ENCODE data around the gene BIRC7.
"Not testable (repeated sequence)": the region's sequence is repeated elsewhere in the genome, so short reads cannot be mapped to it uniquely, and the experiment has no call there.

BIRC7 gene

DNA sequence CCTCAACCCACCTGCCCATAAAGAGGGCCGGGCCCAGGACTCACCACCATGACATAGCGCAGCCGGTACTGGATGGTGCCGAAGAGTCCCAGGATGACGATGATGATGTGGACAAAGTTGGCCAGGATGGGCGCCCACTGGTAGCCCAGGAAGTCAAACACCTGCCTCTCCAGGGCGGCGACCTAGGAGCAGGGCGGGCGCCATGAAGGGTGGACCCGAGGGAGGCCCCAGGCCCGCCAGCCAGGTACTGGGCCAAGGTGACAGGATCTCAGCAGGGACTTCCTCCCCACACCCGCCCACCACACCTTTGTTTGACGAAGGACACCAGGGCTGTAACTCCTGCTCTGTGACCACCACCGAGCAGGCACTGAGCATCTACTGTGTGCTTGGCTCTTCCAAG lies 14.2 kb downstream of the BIRC7 start:
- DNase-seq, result no peak

GRCh38 chr20:63251350-63251749 lies 15.6 kb downstream of the BIRC7 start:
- DNase-seq, result not testable (repeated sequence)

DNA sequence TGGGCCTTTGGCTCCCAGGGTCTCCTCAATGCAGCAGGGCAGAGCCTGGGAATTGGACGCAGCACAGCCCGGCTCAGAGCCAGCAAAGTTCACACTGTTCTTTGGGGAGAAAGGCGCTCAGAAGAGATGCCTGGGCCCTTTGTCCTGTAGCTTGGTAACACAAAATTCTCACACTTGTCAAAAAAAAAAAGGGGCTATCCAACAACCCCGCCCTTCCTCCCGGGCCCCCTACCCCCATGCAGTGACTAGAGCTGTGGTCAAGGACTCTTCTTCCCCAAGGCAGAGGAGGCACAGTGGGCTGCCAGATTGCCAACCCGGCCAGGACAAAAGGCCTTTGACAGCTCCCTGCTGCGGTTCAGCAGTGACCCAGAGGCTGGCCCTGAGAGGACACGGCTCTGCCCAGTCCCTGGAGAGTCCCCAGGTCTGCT lies 16.6 kb downstream of the BIRC7 start:
- DNase-seq, result no peak

DNA sequence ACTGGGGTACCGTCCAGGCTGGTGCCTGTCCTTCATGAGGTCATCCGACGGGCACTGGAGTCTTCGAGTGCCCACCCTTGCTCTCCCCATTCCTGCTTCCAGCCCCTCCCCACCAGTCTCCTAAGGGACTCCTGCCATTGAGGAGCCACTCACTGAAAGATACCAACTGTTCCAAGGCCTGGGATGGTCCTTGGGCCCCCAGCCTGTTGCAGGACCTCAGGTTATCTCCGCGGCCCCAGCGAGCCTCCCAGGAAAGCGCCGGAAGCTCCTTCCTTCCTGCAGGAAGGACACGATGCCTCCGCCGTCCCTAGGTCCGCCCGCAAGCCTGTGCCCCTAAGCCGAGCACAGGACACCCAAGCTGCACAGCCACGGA lies 17.3 kb downstream of the BIRC7 start:
- DNase-seq, result no peak

DNA sequence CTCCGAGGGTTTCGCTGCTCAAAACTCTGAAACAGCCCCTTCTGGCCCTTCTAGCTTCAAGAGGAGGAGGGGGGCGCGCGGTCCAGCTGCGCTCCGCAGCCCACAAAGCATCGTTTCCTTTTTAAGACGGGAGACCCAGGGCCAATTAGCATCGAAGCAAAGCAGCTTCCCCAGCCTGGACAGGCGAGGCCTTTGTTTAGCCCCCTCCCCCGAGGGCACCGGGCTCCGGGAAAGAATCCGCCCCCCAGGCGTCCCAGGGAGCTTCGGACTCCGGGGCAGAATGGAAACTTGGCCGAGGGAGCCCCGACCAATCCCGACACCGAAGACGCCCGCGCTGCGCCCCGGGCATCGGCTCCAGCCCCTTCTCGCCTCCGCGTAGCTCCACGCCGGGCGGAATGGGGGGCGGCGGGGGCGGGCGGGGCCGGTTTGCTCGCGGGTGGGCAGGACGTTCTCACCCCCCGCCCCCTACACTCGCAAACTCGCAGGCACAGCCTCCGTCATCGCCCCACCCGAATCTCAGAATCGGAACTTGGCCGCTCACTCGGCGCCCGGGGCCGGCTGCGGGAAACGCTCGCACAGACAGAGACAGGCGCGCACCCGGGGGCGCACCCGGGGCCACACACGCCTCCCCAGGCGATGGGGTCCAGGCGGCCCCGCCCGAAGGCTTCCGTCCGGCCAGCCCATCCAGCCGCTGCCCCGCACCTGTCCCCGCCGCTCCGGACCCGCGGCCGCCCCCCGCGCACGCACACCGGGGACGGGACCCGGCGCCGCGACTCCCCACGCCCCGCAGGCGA lies 17.9 kb downstream of the BIRC7 start:
- DNase-seq, result no peak

DNA sequence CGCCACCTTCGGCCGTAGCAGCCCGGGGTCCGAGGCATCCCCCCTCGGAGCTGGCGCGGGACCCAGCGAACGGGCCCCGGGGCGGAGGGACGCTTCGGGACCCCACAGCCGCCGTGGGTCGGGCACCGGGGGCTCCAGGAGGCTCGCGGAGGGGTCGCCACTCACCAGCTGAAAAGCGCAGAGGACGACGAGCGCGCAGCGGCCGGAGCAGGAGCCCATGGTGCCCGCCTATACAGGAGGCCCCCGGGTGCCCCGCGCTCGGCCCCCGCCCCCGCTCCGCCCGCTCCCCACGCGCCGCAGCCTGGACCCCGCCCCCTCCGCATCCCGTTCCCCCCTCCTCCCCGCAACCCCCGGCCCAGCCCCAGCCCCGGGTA lies 18.5 kb downstream of the BIRC7 start, which contains the start of gene NKAIN4:
NKAIN4 (minus strand) TSS at position 232 of the 374 bp plus-strand sequence; CDS start at position 219, 13 bp downstream.
- DNase-seq, result no peak

- DNase-seq, result no peak
Observed at GRCh38 chr20:63254606-63255384, 19.1 kb downstream of the BIRC7 start.

- DNase-seq, result no peak
Observed at GRCh38 chr20:63255931-63256704, 20.4 kb downstream of the BIRC7 start.

- no peak for DNase-seq
Observed at GRCh38 chr20:63256954-63257353, 21.2 kb downstream of the BIRC7 start.

DNA sequence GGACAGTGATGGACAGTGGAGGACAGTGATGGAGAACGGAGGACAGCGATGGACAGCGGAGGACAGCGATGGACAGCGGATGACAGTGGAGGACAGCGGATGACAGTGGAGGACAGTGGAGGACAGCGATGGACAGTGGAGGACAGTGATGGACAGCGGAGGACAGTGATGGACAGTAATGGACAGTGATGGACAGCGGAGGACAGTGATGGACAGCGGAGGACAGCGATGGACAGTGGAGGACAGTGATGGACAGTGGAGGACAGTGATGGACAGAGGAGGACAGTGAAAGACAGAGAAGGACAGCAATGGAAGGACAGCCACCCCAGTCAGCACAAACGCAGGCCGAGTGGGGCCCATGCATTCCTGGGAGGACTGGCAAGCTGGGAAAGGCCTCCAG lies 21.9 kb downstream of the BIRC7 start:
- DNase-seq, result no peak

GRCh38 chr20:63258781-63259180 lies 23.1 kb downstream of the BIRC7 start:
- DNase-seq, result no peak

GRCh38 chr20:63259734-63260460 lies 24.2 kb downstream of the BIRC7 start:
- DNase-seq, result no peak

GRCh38 chr20:63260521-63260920 lies 24.8 kb downstream of the BIRC7 start:
- no peak for DNase-seq

GRCh38 chr20:63261060-63261794 lies 25.5 kb downstream of the BIRC7 start:
- no peak for DNase-seq

- DNase-seq, result no peak
Observed at GRCh38 chr20:63261795-63262528, 26.3 kb downstream of the BIRC7 start.

DNA sequence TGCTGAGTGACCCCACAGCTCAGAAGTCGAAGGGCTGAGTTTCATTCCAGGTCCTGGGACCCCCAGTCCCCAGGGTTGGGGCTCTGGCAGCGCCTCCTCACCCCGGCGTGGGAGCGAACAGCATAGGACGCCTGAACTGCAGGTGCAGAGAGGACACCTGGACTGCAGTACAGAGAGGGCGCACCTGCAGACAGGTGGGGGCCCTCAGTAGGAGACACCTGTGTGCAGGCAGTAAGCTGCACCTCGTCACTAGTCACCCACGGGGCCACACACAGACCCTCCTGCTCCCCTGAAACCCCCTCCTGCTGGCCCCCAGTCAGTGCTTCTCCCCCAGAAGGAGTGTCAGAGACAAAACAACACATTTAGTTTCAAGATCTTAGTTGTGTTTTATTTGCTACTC lies 27.1 kb downstream of the BIRC7 start:
- no peak for DNase-seq

- no peak for DNase-seq
Observed at GRCh38 chr20:63264000-63264399, 28.3 kb downstream of the BIRC7 start.

DNA sequence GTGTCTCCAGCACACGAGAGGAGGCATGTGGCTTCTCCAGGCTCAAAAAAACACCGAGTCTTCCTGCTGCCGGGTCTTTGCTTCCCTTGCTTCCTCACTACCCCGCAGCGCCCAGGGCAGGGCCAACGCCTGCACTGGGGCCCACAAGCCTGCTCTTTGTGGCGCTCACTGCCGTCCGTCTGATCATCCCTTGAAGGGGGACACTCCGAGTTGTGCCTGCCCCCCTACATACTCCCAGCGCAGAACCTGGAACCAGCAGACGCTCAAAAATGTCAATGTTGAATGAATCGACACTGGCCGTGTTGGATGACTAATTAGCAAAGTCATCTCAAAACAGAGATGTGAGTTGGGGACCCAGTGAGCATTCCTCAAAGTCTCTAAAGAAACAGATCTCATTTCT lies 28.8 kb downstream of the BIRC7 start:
- no peak for DNase-seq

DNA sequence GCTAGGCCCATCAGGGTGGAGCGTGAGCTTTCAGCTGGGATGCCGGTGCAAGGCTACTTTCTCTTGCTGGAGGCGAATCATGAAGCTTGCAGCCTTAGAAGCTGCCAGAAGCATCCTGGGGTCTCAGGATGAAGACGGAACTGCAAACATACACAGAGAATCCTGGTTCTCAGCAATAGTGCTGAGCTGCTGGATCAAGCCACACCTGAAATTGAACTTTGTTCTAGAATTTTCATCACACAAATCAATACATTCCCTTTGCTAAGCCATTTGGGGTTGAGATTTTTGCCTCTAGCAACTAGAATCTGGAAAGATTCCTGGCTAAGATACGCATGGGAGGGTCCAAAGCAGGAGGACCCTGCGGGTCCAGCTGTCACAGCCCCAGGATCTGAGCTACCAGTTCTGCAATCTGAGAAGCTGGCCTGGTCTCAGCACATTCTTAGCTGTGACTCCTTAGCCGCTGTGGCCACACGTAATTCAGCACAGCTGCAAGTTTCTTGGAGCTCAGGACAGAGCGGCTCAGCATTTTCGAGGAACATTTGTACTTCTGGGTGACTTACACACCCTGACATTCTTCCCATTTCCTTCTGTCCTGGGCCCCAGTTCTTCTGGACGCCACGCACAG lies 30.3 kb downstream of the BIRC7 start:
- DNase-seq, result no peak

DNA sequence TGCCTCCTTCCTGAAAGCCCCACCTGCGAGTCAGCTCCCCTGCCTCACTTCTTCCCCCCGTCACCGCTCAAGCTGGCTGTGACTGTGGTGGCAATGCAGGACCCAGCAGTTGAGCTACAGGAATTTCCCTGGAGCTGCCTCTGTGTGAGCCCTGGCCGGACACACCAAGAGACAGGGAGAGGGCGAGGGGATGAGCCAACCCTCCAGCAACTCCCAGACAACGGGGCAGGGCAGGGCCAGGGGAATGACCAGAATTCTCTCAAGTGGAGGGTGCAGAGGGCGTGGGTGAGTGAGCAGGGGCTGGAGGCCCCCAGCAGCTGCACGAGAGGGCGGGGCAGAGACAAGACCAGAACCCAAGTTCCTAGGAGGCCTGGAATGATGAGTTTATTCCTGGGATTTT lies 32.0 kb downstream of the BIRC7 start:
- no peak for DNase-seq

- DNase-seq, result no peak
Observed at GRCh38 chr20:63268256-63268655, 32.6 kb downstream of the BIRC7 start.
